GM19324 (cell line): ENCODE results near the gene LRRTM4.
"Not testable (repeated sequence)": the region's sequence is repeated elsewhere in the genome, so short reads cannot be mapped to it uniquely, and the experiment has no call there.

Experiments
- ATAC-seq: cut with Tn5 transposase; IDR thresholded peaks from one replicate; pipeline ENCODE4 v1.9.1; 2021; ENCODE audit warnings: mild to moderate bottlenecking, moderate library complexity; ENCODE audit not compliant: unreplicated experiment, low FRiP score

Gene LRRTM4

GRCh38 chr2:76808732-76809131, 713.4 kb downstream of the LRRTM4 start:
- ATAC-seq = no peak

- ATAC-seq = no peak
Measured at GRCh38 chr2:76793647-76794334, 728.4 kb downstream of the LRRTM4 start.

GRCh38 chr2:76781313-76781712, 740.9 kb downstream of the LRRTM4 start:
- not testable (repeated sequence) for ATAC-seq

GRCh38 chr2:76763276-76763675, 758.9 kb downstream of the LRRTM4 start:
- ATAC-seq = no peak

- no peak for ATAC-seq
Measured at GRCh38 chr2:76760367-76760704, 761.8 kb downstream of the LRRTM4 start.

GRCh38 chr2:76759634-76760366, 762.4 kb downstream of the LRRTM4 start:
- ATAC-seq = no peak

- no peak for ATAC-seq
Measured at GRCh38 chr2:76752506-76752905, 769.7 kb downstream of the LRRTM4 start.

- no peak for ATAC-seq
Measured at GRCh38 chr2:76749858-76750257, 772.3 kb downstream of the LRRTM4 start.

- ATAC-seq = no peak
Measured at GRCh38 chr2:76748581-76749296, 773.4 kb downstream of the LRRTM4 start.

GRCh38 chr2:76745605-76746004, 776.6 kb downstream of the LRRTM4 start:
- ATAC-seq = no peak

- no peak for ATAC-seq
Measured at GRCh38 chr2:76737607-76738006, 784.6 kb downstream of the LRRTM4 start.

GRCh38 chr2:76733736-76734135, 788.4 kb downstream of the LRRTM4 start:
- ATAC-seq = no peak

- ATAC-seq = no peak
Measured at GRCh38 chr2:76731157-76731556, 791.0 kb downstream of the LRRTM4 start.

GRCh38 chr2:76730021-76730420, 792.2 kb downstream of the LRRTM4 start:
- ATAC-seq = no peak

- ATAC-seq = no peak
Measured at GRCh38 chr2:76721226-76721625, 801.0 kb downstream of the LRRTM4 start.

- ATAC-seq = no peak
Measured at GRCh38 chr2:76713312-76713711, 808.9 kb downstream of the LRRTM4 start.

GRCh38 chr2:76711490-76711889, 810.7 kb downstream of the LRRTM4 start:
- no peak for ATAC-seq

- no peak for ATAC-seq
Measured at GRCh38 chr2:76700894-76701293, 821.3 kb downstream of the LRRTM4 start.

GRCh38 chr2:76697998-76698713, 824.0 kb downstream of the LRRTM4 start:
- not testable (repeated sequence) for ATAC-seq
